ENCODE data around the gene IL17B.

IL17B gene

GRCh38 chr5:149376104-149376503, 3.0 kb downstream of the IL17B start:
- Histone ChIP-seq H3K4me3 (ENCODE audit: low read depth, low read length) (no peak overlapping the region), H3K9me3 (no peaks in the 10 kb centered on the region), H3K36me3 (no peaks in the 10 kb centered on the region), H3K27me3 (no peaks in the 10 kb centered on the region), H3K4me1 (no peaks in the 10 kb centered on the region)
- DNase-seq, result no peak
- TF ChIP-seq CTCF (IDR thresholded peaks at IDR 0.05; ENCODE audit: low read depth, low read length), result no peak

- no peaks in the 10 kb centered on the region for H3K36me3 ChIP-seq
- H3K4me1 ChIP-seq, result no peaks in the 10 kb centered on the region
- no peak for DNase-seq
- no peaks in the 10 kb centered on the region for H3K27me3 ChIP-seq
- H3K9me3 ChIP-seq, result no peaks in the 10 kb centered on the region
- H3K4me3 ChIP-seq (ENCODE audit: low read depth, low read length), result no peak overlapping the region
- no peak for TF ChIP-seq CTCF (IDR thresholded peaks at IDR 0.05; ENCODE audit: low read depth, low read length)
These were observed 3.7 kb downstream of the IL17B start for GRCh38 chr5:149375434-149375833.

- DNase-seq, result no peak
- no peak overlapping the region for H3K4me3 ChIP-seq (ENCODE audit: low read depth, low read length)
- H3K27me3 ChIP-seq, result no peaks in the 10 kb centered on the region
- no peaks in the 10 kb centered on the region for H3K4me1 ChIP-seq
- no peaks in the 10 kb centered on the region for H3K9me3 ChIP-seq
- no peaks in the 10 kb centered on the region for H3K36me3 ChIP-seq
- no peak for TF ChIP-seq CTCF (IDR thresholded peaks at IDR 0.05; ENCODE audit: low read depth, low read length)
These were observed 4.3 kb downstream of the IL17B start for GRCh38 chr5:149374801-149375200.

- Histone ChIP-seq H3K27me3 (no peaks in the 10 kb centered on the region), H3K4me1 (no peaks in the 10 kb centered on the region), H3K9me3 (no peaks in the 10 kb centered on the region), H3K4me3 (ENCODE audit: low read depth, low read length) (no peak overlapping the region), H3K36me3 (no peaks in the 10 kb centered on the region)
- DNase-seq, result no peak
- no peak for TF ChIP-seq CTCF (IDR thresholded peaks at IDR 0.05; ENCODE audit: low read depth, low read length)
These were observed 4.8 kb downstream of the IL17B start for GRCh38 chr5:149374303-149374702.

GRCh38 chr5:149372932-149373331, 6.2 kb downstream of the IL17B start:
- Histone ChIP-seq H3K4me1 (no peaks in the 10 kb centered on the region), H3K4me3 (ENCODE audit: low read depth, low read length) (no peak overlapping the region), H3K36me3 (no peaks in the 10 kb centered on the region), H3K9me3 (no peaks in the 10 kb centered on the region), H3K27me3 (no peaks in the 10 kb centered on the region)
- TF ChIP-seq CTCF (IDR thresholded peaks at IDR 0.05; ENCODE audit: low read depth, low read length), result no peak
- no peak for DNase-seq

GRCh38 chr5:149372076-149372795, 6.9 kb downstream of the IL17B start:
- Histone ChIP-seq H3K9me3 (no peaks in the 10 kb centered on the region), H3K4me3 (ENCODE audit: low read depth, low read length) (no peak overlapping the region), H3K36me3 (no peaks in the 10 kb centered on the region), H3K27me3 (no peaks in the 10 kb centered on the region), H3K4me1 (no peaks in the 10 kb centered on the region; the same call in 1 of the 2 replicates)
- no peak for DNase-seq
- TF ChIP-seq CTCF (IDR thresholded peaks at IDR 0.05; ENCODE audit: low read depth, low read length), result no peak

Data from BE2C (cell line).